ENCODE data around the gene CXorf49B. TPM values are rescaled to one million over a fixed set of nuclear protein-coding genes. Genes with fewer than 3 reads are reported as not detected.

CXorf49B gene
- total RNA-seq, 1 experiment from 2014 or later: 0.76 TPM

DNA sequence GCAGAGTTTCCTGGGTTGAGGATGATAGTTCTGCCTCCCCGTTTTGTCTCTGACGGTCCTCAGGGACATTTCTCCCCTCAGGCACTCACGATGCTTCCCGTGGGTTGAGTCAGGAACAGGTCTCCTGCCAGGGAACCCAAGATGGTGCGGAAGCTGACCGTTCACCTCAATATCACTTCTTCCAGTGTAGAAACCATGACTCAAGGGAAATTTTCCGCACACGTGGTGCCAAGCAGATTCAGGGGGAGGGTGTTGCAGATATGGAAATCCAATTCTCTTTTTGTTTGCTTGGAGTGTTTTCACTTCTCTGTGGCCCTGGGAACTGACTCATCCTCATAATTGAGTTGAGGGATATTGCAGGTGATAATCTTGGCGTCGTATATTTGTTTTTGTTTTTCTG, 46.7 kb downstream of the CXorf49B start:
- no TSS peak for BruUV-seq (replicated peaks)
- no peak overlapping the region for H3K27ac Mint-ChIP-seq (ENCODE audit: unreplicated experiment)
- H3K9me3 Mint-ChIP-seq (ENCODE audit: low read depth, unreplicated experiment): no peaks in the 10 kb centered on the region

DNA sequence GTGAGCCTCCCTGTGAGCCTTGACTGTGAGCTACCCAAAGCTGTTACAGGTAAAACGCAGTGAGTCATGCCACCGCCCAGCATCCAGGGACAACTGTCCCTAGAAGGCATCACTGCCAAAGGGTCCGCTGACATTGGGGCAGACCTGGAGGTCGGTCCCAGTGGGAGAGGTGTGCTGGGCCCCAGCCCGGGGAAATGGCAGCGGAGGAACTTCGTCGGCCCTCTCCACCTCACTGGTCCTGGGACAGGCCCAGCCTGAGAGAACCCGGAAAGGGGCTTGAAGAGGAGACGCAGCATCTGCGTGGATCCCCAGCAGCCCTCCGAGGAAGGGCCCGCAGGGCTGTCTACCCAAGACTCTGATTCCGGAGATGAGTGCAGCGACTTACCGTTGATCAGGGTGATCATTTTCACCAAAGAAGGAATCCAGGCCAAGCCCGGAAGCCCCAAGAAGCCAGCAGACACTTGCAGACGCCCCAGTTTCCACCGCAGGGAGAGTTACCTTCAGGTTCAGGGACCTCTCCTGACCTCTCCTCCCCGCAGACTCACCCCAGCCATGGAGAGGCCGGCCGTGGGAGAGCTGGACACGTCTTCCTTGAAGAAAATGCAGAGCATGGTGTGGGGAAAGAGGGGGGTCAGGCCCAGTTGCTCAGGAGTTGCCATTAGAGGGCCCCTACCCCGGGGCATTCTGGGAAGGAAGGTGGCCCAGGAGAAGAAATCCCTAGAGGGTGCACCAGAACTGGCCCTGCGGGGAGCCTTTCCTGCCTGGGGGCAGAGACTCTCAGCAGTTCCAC, 51.2 kb downstream of the CXorf49B start:
- no peaks in the 10 kb centered on the region for H3K4me1 Mint-ChIP-seq (ENCODE audit: low read depth, unreplicated experiment)
- BruUV-seq (replicated peaks): no TSS peak
- no peak overlapping the region for H3K27ac Mint-ChIP-seq (ENCODE audit: unreplicated experiment)
- peaks cover 63% of the 10 kb centered on the region for H3K27me3 Mint-ChIP-seq (ENCODE audit: unreplicated experiment)
- no peak for DNase-seq
- intact Hi-C loops (cut with micrococcal nuclease; ENCODE audit: unreplicated experiment): no loop called here
- CTCF ChIA-PET: no interaction called here
- TF ChIP-seq, protein P1, sequence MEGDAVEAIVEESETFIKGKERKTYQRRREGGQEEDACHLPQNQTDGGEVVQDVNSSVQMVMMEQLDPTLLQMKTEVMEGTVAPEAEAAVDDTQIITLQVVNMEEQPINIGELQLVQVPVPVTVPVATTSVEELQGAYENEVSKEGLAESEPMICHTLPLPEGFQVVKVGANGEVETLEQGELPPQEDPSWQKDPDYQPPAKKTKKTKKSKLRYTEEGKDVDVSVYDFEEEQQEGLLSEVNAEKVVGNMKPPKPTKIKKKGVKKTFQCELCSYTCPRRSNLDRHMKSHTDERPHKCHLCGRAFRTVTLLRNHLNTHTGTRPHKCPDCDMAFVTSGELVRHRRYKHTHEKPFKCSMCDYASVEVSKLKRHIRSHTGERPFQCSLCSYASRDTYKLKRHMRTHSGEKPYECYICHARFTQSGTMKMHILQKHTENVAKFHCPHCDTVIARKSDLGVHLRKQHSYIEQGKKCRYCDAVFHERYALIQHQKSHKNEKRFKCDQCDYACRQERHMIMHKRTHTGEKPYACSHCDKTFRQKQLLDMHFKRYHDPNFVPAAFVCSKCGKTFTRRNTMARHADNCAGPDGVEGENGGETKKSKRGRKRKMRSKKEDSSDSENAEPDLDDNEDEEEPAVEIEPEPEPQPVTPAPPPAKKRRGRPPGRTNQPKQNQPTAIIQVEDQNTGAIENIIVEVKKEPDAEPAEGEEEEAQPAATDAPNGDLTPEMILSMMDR (IDR thresholded peaks at IDR 0.05; ENCODE audit: unreplicated experiment): no peak
- no peaks in the 10 kb centered on the region for H3K36me3 Mint-ChIP-seq (ENCODE audit: insufficient read depth, unreplicated experiment)
- no peaks in the 10 kb centered on the region for H3K9me3 Mint-ChIP-seq (ENCODE audit: low read depth, unreplicated experiment)
- no peak overlapping the region for H3K4me3 Mint-ChIP-seq (ENCODE audit: low read depth, unreplicated experiment)

More for the DNA sequence above, 46.7 kb downstream of the CXorf49B start:
- intact Hi-C loops (cut with micrococcal nuclease; ENCODE audit: unreplicated experiment): no loop called here
- peaks cover 69% of the 10 kb centered on the region for H3K27me3 Mint-ChIP-seq (ENCODE audit: unreplicated experiment)
- no peak overlapping the region for H3K4me3 Mint-ChIP-seq (ENCODE audit: low read depth, unreplicated experiment)
- H3K36me3 Mint-ChIP-seq (ENCODE audit: insufficient read depth, unreplicated experiment): no peaks in the 10 kb centered on the region
- no peaks in the 10 kb centered on the region for H3K4me1 Mint-ChIP-seq (ENCODE audit: low read depth, unreplicated experiment)
- TF ChIP-seq, protein P1 (IDR thresholded peaks at IDR 0.05; ENCODE audit: unreplicated experiment): no peak
- CTCF ChIA-PET: no interaction called here
- DNase-seq: no peak

DNA sequence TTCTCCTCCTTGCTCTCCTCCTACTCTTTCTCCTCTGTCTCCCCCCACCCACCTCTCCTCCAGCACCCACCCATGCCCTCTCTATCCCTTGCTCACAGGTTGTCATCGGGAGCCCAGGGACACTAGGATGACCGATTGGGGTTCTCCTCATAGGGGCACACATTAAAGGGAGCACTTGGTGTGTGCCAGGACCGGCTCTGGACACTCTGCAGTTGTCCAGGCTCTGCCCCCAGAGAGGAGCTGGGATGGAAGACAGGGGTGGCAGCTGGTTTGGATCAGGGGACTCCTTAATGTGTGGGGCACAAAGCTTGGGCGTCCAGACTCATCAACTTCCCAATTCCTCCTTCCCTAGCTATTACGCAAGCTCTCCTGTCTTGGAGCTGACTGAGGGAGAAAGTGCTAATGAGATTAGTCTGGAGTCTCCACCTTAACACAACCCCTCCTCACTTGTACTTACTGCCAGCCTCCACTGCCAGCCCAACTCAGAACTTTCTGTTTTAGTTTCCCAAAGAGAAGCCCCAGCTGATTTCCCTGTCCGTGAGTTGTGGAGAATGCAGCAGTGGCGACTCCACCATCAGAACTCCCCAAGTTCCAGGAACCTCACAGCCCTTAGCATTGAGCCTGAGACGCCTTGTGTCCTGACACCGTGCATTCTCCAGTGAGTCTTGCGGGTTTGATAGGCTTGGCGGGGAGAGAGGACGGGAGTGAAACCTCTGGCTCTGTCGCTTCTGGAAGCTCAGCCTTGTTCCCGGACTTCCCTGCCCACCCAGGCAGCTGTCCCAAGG, 52.2 kb downstream of the CXorf49B start:
- TF ChIP-seq, protein P1 (IDR thresholded peaks at IDR 0.05; ENCODE audit: unreplicated experiment): no peak
- intact Hi-C loops (cut with micrococcal nuclease; ENCODE audit: unreplicated experiment): no loop called here
- Mint-ChIP-seq H3K27ac (ENCODE audit: unreplicated experiment) (no peak overlapping the region), H3K9me3 (ENCODE audit: low read depth, unreplicated experiment) (no peaks in the 10 kb centered on the region), H3K4me3 (ENCODE audit: low read depth, unreplicated experiment) (no peak overlapping the region), H3K4me1 (ENCODE audit: low read depth, unreplicated experiment) (no peaks in the 10 kb centered on the region), H3K27me3 (ENCODE audit: unreplicated experiment) (peaks cover 61% of the 10 kb centered on the region), H3K36me3 (ENCODE audit: insufficient read depth, unreplicated experiment) (no peaks in the 10 kb centered on the region)
- DNase-seq: no peak
- CTCF ChIA-PET: no interaction called here
- no TSS peak for BruUV-seq (replicated peaks)

GRCh38 chrX:71815906-71816156, 52.7 kb downstream of the CXorf49B start:
- Mint-ChIP-seq H3K4me3 (ENCODE audit: low read depth, unreplicated experiment) (no peak overlapping the region), H3K27ac (ENCODE audit: unreplicated experiment) (no peak overlapping the region), H3K27me3 (ENCODE audit: unreplicated experiment) (peaks cover 57% of the 10 kb centered on the region), H3K4me1 (ENCODE audit: low read depth, unreplicated experiment) (no peaks in the 10 kb centered on the region), H3K36me3 (ENCODE audit: insufficient read depth, unreplicated experiment) (no peaks in the 10 kb centered on the region), H3K9me3 (ENCODE audit: low read depth, unreplicated experiment) (no peaks in the 10 kb centered on the region)
- TF ChIP-seq, protein P1 (IDR thresholded peaks at IDR 0.05; ENCODE audit: unreplicated experiment): no peak
- DNase-seq: no peak
- no TSS peak for BruUV-seq (replicated peaks)
- CTCF ChIA-PET: no interaction called here
- intact Hi-C loops (cut with micrococcal nuclease; ENCODE audit: unreplicated experiment): no loop called here

Other genes starting within 250 kb of the CXorf49B start
- gene OGT, start 230.2 kb upstream of the CXorf49B start, total RNA-seq (2022): 162 and 191 TPM in 2 replicates
- 8.1 and 10.2 TPM in 2 replicates for gene GCNA, start 184.9 kb upstream of the CXorf49B start, total RNA-seq (2022)
- not detected in 2 replicates for gene CXCR3, start 144.8 kb upstream of the CXorf49B start, total RNA-seq (2022)
- 0.76 and 2.0 TPM in 2 replicates for gene CXorf49, start 45.1 kb upstream of the CXorf49B start, total RNA-seq (2022)
- gene NHSL2, start 147.5 kb downstream of the CXorf49B start, total RNA-seq (2022): 0.09 and 0.27 TPM in 2 replicates